ENCODE measurements around the gene SLC30A2.

DNA sequence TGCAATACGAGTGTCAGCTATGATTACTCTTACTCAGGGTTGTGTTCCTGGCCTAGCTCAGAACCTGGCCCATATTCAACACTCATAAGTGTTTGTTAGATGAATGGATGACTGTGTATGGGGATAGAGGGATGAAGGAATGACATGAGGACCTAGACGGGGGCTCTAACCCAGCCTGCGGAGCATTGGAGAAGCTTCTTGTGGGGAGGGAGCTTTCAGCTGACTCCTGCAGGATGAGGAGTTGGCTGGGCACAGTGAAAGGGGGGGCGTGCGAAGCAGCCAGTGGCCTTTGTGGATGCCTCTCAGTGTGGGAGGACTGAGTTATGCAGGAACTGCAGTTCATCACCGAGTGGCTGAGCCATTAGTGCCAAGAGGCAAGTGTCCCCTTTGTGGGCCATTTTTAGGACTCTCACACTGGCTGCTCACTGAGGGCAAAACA lies 25.6 kb downstream of the SLC30A2 start:
- TF ChIP-seq, protein P1, sequence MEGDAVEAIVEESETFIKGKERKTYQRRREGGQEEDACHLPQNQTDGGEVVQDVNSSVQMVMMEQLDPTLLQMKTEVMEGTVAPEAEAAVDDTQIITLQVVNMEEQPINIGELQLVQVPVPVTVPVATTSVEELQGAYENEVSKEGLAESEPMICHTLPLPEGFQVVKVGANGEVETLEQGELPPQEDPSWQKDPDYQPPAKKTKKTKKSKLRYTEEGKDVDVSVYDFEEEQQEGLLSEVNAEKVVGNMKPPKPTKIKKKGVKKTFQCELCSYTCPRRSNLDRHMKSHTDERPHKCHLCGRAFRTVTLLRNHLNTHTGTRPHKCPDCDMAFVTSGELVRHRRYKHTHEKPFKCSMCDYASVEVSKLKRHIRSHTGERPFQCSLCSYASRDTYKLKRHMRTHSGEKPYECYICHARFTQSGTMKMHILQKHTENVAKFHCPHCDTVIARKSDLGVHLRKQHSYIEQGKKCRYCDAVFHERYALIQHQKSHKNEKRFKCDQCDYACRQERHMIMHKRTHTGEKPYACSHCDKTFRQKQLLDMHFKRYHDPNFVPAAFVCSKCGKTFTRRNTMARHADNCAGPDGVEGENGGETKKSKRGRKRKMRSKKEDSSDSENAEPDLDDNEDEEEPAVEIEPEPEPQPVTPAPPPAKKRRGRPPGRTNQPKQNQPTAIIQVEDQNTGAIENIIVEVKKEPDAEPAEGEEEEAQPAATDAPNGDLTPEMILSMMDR (IDR thresholded peaks at IDR 0.05), result no peak
- TF ChIP-seq POLR2AphosphoS5 (IDR thresholded peaks at IDR 0.05), result no peak
- TF ChIP-seq POLR2A (IDR thresholded peaks at IDR 0.05), result no peak

Data from transverse colon (tissue), 4 donors.